ENCODE measurements around the gene NCKAP5L. TPM values are rescaled to one million over a fixed set of nuclear protein-coding genes. Genes with fewer than 3 reads are reported as not detected.
A peak's percentile ranks its signal among the peaks of the same experiment; 100 is the strongest.

The NCKAP5L gene
- polyA plus RNA-seq, 2 of the 4 experiments (the other 2 are of a cell fraction) = 3.0 to 8.5 TPM

- H3K27ac ChIP-seq = no peak overlapping the region
- no peaks in the 10 kb centered on the region for H3K9me3 ChIP-seq
- ChIA-PET POLR2A (no interaction called here), CTCF (interaction anchor here (0.5 to 11.5 kb wide), 19 partner anchors 13 to 205 kb away, joined by 3 to 104 read pairs (median 13); no protein-coding TSS in a partner anchor)
- no peak for TF ChIP-seq ESRRA (IDR thresholded peaks at IDR 0.05; ENCODE audit: borderline replicate concordance, low read length)
- TF ChIP-seq, protein P1, sequence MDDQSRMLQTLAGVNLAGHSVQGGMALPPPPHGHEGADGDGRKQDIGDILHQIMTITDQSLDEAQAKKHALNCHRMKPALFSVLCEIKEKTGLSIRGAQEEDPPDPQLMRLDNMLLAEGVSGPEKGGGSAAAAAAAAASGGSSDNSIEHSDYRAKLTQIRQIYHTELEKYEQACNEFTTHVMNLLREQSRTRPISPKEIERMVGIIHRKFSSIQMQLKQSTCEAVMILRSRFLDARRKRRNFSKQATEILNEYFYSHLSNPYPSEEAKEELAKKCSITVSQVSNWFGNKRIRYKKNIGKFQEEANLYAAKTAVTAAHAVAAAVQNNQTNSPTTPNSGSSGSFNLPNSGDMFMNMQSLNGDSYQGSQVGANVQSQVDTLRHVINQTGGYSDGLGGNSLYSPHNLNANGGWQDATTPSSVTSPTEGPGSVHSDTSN (IDR thresholded peaks at IDR 0.05) = no peak
- TF ChIP-seq PHF8 (IDR thresholded peaks at IDR 0.05; ENCODE audit: borderline replicate concordance, low read depth) = no peak
- no peak for TF ChIP-seq BCL3 (IDR thresholded peaks at IDR 0.05)
- no peak for TF ChIP-seq HDAC2 (IDR thresholded peaks at IDR 0.05)
- TF ChIP-seq TFCP2L1 (CRISPR knock-in tag; IDR thresholded peaks at IDR 0.05) = no peak
- no peak for TF ChIP-seq CEBPB (IDR thresholded peaks at IDR 0.05)
- DNase-seq (ENCODE audit: low read depth in 1 of 2, low spot score in 1 of 2) (peak in 1 of 2 experiments; percentile 22), ATAC-seq (0 out of 6 replicates have a peak, but pooled peaks have one; percentile 3 to 4), FAIRE-seq (no peak)
- 60% methylated on average over 12 of the region's 16 CpGs for WGBS (ENCODE audit: missing lambda C conversion rate)
- H3K4me2 ChIP-seq = no peak overlapping the region
- no peak overlapping the region for H3K4me3 ChIP-seq
- no peaks in the 10 kb centered on the region; the same call in 2 of the 3 replicates for H3K4me1 ChIP-seq
These were observed 41.0 kb upstream of the NCKAP5L start for GRCh38 chr12:49868952-49869815.

DNA sequence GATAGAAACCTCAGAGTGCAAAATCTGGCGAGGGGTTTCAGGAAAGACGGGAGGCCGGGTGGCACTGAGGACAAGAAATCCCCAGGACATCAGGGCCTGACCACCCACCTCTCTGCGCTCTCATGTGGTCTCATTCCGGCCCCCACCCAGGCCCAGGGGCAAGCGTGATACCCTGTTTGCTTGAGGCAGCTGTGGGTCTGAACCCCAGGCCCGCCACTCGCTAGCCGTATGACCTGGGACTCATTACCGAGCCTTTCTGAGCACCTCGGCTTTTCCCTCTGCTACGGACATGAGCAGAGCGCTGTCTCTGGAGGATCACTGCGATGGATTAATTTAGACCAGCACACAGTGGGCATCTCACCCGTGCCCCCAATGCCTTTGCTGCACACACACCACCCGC lies 40.2 kb upstream of the NCKAP5L start:
- 89% methylated on average over 16 of the region's 16 CpGs for WGBS (ENCODE audit: missing lambda C conversion rate)
- DNase-seq (ENCODE audit: low read depth in 1 of 2, low spot score in 1 of 2) (no peak), FAIRE-seq (no peak), ATAC-seq (no peak)
- Histone ChIP-seq H3K4me2 (no peak overlapping the region), H3K4me1 (no peaks in the 10 kb centered on the region; the same call in 2 of the 3 replicates), H3K27ac (no peak overlapping the region), H3K4me3 (no peak overlapping the region), H3K9me3 (no peaks in the 10 kb centered on the region)
- ChIA-PET POLR2A (no interaction called here), CTCF (interaction anchor here (0.6 to 11.5 kb wide), 31 partner anchors 11 to 880 kb away, joined by 3 to 104 read pairs (median 9); partner anchors contain the start of genes AQP5 and BCDIN3D)
- TF ChIP-seq, protein P1 (IDR thresholded peaks at IDR 0.05) = no peak
- TF ChIP-seq HEYL (CRISPR knock-in tag; IDR thresholded peaks at IDR 0.05) = no peak
- no peak for TF ChIP-seq ZFP36 (IDR thresholded peaks at IDR 0.05; ENCODE audit: borderline replicate concordance, partially characterized antibody)
- no peak for TF ChIP-seq BHLHE40 (IDR thresholded peaks at IDR 0.05; ENCODE audit: low read depth, low read length)
- TF ChIP-seq HOXB5 (CRISPR knock-in tag; IDR thresholded peaks at IDR 0.05) = no peak
- TF ChIP-seq RCOR1 (IDR thresholded peaks at IDR 0.05; ENCODE audit: low read depth, low read length) = no peak
- no peak for TF ChIP-seq FOXS1 (CRISPR knock-in tag; IDR thresholded peaks at IDR 0.05)
- no peak for TF ChIP-seq REST (IDR thresholded peaks at IDR 0.05)
- no peak for TF ChIP-seq ATOH8 (CRISPR knock-in tag; IDR thresholded peaks at IDR 0.05; ENCODE audit: low read depth)
- no peak for TF ChIP-seq CBX8 (IDR thresholded peaks at IDR 0.05)
- no peak for TF ChIP-seq ZSCAN20 (CRISPR knock-in tag; IDR thresholded peaks at IDR 0.05)
- TF ChIP-seq, protein P2, sequence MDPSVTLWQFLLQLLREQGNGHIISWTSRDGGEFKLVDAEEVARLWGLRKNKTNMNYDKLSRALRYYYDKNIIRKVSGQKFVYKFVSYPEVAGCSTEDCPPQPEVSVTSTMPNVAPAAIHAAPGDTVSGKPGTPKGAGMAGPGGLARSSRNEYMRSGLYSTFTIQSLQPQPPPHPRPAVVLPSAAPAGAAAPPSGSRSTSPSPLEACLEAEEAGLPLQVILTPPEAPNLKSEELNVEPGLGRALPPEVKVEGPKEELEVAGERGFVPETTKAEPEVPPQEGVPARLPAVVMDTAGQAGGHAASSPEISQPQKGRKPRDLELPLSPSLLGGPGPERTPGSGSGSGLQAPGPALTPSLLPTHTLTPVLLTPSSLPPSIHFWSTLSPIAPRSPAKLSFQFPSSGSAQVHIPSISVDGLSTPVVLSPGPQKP (IDR thresholded peaks at IDR 0.05; ENCODE audit: low read depth, low read length) = no peak
- no peak for TF ChIP-seq CHD4 (IDR thresholded peaks at IDR 0.05; ENCODE audit: borderline replicate concordance)
- TF ChIP-seq HES2 (IDR thresholded peaks at IDR 0.05) = no peak
- TF ChIP-seq RNF2 (IDR thresholded peaks at IDR 0.05; ENCODE audit: borderline replicate concordance, low read depth) = no peak

Data from A549 (cell line).